Measurements from ENCODE around the gene PLA2G2D. TPM values are rescaled to one million over a fixed set of nuclear protein-coding genes. Genes with fewer than 3 reads are reported as not detected.

PLA2G2D gene
- total and polyA plus RNA-seq, 10 of the 15 experiments (the other 5 are each of a cell fraction or from before 2014, with no cell fraction given) = 0.06 to 0.38 (median 0.16) TPM; not detected in 2

GRCh38 chr1:20167126-20167525 lies 47.8 kb upstream of the PLA2G2D start:
- H2AFZ ChIP-seq (ENCODE audit: control insufficient read depth, low read depth, low read length) = no peak overlapping the region
- no peaks in the 10 kb centered on the region; a peak in 2 of 4 replicates for H3K27me3 ChIP-seq (replicated peaks in 1 of 2; ENCODE audit: control insufficient read depth in 2 of 2, insufficient read depth in 2 of 2, low read length in 1 of 2)
- no peaks in the 10 kb centered on the region for H4K20me1 ChIP-seq (ENCODE audit: control insufficient read depth, insufficient read depth)
- no peak overlapping the region for H3K9ac ChIP-seq (ENCODE audit: control insufficient read depth, insufficient read depth, low read length)
- no peaks in the 10 kb centered on the region for H3K79me2 ChIP-seq (ENCODE audit: control insufficient read depth, insufficient read depth, low read length)
- in situ Hi-C loops (cut with MboI) = no loop called here
- BruUV-seq (replicated peaks) = no TSS peak
- peaks cover 5% of the 10 kb centered on the region for H3K4me1 ChIP-seq (ENCODE audit: control insufficient read depth, insufficient read depth, low read length)
- ChIA-PET SMC1A (ENCODE audit: uncharacterized antibody, unreplicated experiment) (no interaction called here), POLR2A (interaction anchor here (0.6 kb wide), 1 partner anchor 45 kb away, joined by 3 read pairs; no protein-coding TSS in a partner anchor), CTCF (interaction anchor here (1.6 kb wide), 1 partner anchor 28 kb away, joined by 6 read pairs; no protein-coding TSS in a partner anchor), RAD21 (ENCODE audit: unreplicated experiment) (no interaction called here)
- H3K9me3 ChIP-seq (replicated peaks; ENCODE audit: control insufficient read depth, insufficient read depth, low read length) = no peaks in the 10 kb centered on the region; the same call in 2 of the 3 replicates
- no peak overlapping the region for H3K4me2 ChIP-seq (ENCODE audit: control insufficient read depth, insufficient read depth)
- H3K36me3 ChIP-seq (ENCODE audit: control insufficient read depth in 2 of 2, insufficient read depth in 2 of 2, low read length in 1 of 2) = no peaks in the 10 kb centered on the region
- 33% methylated on average over 8 of the region's 8 CpGs for WGBS (ENCODE audit: insufficient coverage, insufficient replicate concordance, low lambda C conversion rate, missing lambda C conversion rate)
- FAIRE-seq (no peak), DNase-seq (ENCODE audit: low read depth, low spot score) (no peak), ATAC-seq (no peak)
- TF ChIP-seq, protein P1, sequence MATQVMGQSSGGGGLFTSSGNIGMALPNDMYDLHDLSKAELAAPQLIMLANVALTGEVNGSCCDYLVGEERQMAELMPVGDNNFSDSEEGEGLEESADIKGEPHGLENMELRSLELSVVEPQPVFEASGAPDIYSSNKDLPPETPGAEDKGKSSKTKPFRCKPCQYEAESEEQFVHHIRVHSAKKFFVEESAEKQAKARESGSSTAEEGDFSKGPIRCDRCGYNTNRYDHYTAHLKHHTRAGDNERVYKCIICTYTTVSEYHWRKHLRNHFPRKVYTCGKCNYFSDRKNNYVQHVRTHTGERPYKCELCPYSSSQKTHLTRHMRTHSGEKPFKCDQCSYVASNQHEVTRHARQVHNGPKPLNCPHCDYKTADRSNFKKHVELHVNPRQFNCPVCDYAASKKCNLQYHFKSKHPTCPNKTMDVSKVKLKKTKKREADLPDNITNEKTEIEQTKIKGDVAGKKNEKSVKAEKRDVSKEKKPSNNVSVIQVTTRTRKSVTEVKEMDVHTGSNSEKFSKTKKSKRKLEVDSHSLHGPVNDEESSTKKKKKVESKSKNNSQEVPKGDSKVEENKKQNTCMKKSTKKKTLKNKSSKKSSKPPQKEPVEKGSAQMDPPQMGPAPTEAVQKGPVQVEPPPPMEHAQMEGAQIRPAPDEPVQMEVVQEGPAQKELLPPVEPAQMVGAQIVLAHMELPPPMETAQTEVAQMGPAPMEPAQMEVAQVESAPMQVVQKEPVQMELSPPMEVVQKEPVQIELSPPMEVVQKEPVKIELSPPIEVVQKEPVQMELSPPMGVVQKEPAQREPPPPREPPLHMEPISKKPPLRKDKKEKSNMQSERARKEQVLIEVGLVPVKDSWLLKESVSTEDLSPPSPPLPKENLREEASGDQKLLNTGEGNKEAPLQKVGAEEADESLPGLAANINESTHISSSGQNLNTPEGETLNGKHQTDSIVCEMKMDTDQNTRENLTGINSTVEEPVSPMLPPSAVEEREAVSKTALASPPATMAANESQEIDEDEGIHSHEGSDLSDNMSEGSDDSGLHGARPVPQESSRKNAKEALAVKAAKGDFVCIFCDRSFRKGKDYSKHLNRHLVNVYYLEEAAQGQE (IDR thresholded peaks at IDR 0.05; ENCODE audit: low read depth, low read length) = no peak
- TF ChIP-seq KDM1A (IDR thresholded peaks at IDR 0.05; ENCODE audit: borderline replicate concordance) (no peak), HDAC2 (IDR thresholded peaks at IDR 0.05) (no peak), MAX (IDR thresholded peaks at IDR 0.05; ENCODE audit: low read depth, low read length) (no peak), MXI1 (IDR thresholded peaks at IDR 0.05; ENCODE audit: low read depth, low read length) (no peak), ZNF217 (IDR thresholded peaks at IDR 0.05) (no peak), GABPA (IDR thresholded peaks at IDR 0.05; ENCODE audit: low read depth) (no peak), RAD21 (IDR thresholded peaks at IDR 0.05; ENCODE audit: insufficient read depth, low read depth, low read length) (no peak), SUPT20H (IDR thresholded peaks at IDR 0.05; ENCODE audit: borderline replicate concordance, control insufficient read depth, low read depth, low read length) (no peak)
- TF ChIP-seq, protein P2, sequence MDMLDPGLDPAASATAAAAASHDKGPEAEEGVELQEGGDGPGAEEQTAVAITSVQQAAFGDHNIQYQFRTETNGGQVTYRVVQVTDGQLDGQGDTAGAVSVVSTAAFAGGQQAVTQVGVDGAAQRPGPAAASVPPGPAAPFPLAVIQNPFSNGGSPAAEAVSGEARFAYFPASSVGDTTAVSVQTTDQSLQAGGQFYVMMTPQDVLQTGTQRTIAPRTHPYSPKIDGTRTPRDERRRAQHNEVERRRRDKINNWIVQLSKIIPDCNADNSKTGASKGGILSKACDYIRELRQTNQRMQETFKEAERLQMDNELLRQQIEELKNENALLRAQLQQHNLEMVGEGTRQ (IDR thresholded peaks at IDR 0.05; ENCODE audit: borderline replicate concordance, low read depth, low read length) = no peak
- no peak overlapping the region for H3K4me3 ChIP-seq
- intact Hi-C loops (cut with micrococcal nuclease; ENCODE audit: unreplicated experiment) = no loop called here
- no peak overlapping the region for H3K27ac ChIP-seq (ENCODE audit: control insufficient read depth, insufficient read depth)
